Vagina (tissue), 2 donors: Measurements from ENCODE around the gene CCDC141. TPM values are rescaled to one million over a fixed set of nuclear protein-coding genes. Genes with fewer than 3 reads are reported as not detected.

ENCODE experiments used
- DNase-seq, 2 donors: peaks; one replicate each; pipeline ENCODE4 v3.0.0-alpha.2; 2017; ENCODE audit errors: extremely low spot score in 2 of 2
- H3K27ac ChIP-seq: fragments of 200-600 bp; sonication (generic); one replicate; pipeline ENCODE4 v1.5.1; 2019
- H3K27me3 ChIP-seq: fragments of 200-600 bp; sonication (generic); one replicate; pipeline ENCODE4 v1.5.1; 2019
- H3K36me3 ChIP-seq, 2 donors: fragments of 200-600 bp; sonication (generic); one replicate each; pipeline ENCODE4 v1.5.1; 2017 to 2019
- H3K4me1 ChIP-seq: fragments of 200-600 bp; sonication (generic); one replicate; pipeline ENCODE4 v1.5.1; 2019
- H3K4me3 ChIP-seq, 2 donors: fragments of 200-600 bp; sonication (generic); 1 replicate in 1 of 2; 2 replicates in 1 of 2; pipeline ENCODE4 v1.5.1; 2016 to 2019
- H3K9me3 ChIP-seq: fragments of 200-600 bp; sonication (generic); one replicate; pipeline ENCODE4 v1.5.1; 2019
- CTCF ChIP-seq, 3 experiments: fragments of 450-650 bp in 2 of 3; fragments of 200-600 bp in 1 of 3; sonication (generic) in 1 of 3; IDR thresholded peaks; one replicate each; pipeline ENCODE4 v1.5.1; 2017 to 2019; ENCODE audit warnings: antibody characterized with exemption in 3 of 3, mild to moderate bottlenecking in 2 of 3, moderate library complexity in 2 of 3
- POLR2A ChIP-seq, 2 donors: fragments of 450-650 bp; IDR thresholded peaks; one replicate each; pipeline ENCODE4 v1.6.1; 2017; ENCODE audit warnings: antibody characterized with exemption in 2 of 2, mild to moderate bottlenecking in 2 of 2, moderate library complexity in 2 of 2
- POLR2AphosphoS5 ChIP-seq, 2 donors: sonication (generic); formaldehyde crosslinking; IDR thresholded peaks; one replicate each; pipeline ENCODE4 v1.9.0; 2017; ENCODE audit warnings: antibody characterized with exemption in 2 of 2, mild to moderate bottlenecking in 2 of 2, low read depth in 1 of 2; ENCODE audit not compliant: insufficient read depth in 1 of 2
- intact Hi-C: fragments of 100-400 bp; cut with DNase I; formaldehyde crosslinking; loops from one replicate; pipeline ENCODE4 v1.15.1; 2023
- total RNA-seq: library from RNA; depleted of rRNA; stranded (reverse); fragments of >200 nt; gene quantifications from one replicate; pipeline ENCODE4 v1.2.3, GENCODE V29; 2016

Gene CCDC141
- total RNA-seq, 1 donor from 2014 or later: 2.0 TPM

- Histone ChIP-seq H3K9me3 (no peaks in the 10 kb centered on the region), H3K27me3 (no peaks in the 10 kb centered on the region), H3K4me3 (no peak overlapping the region), H3K36me3 (no peaks in the 10 kb centered on the region), H3K27ac (no peak overlapping the region), H3K4me1 (no peaks in the 10 kb centered on the region)
- intact Hi-C loops: no loop called here
- no peak for TF ChIP-seq POLR2AphosphoS5 (IDR thresholded peaks at IDR 0.05; ENCODE audit: insufficient read depth in 1 of 2, low read depth in 1 of 2)
- no peak for TF ChIP-seq CTCF (IDR thresholded peaks at IDR 0.05)
- TF ChIP-seq POLR2A (IDR thresholded peaks at IDR 0.05): no peak
- DNase-seq: no peak
Observed at GRCh38 chr2:178951266-178952006, 98.5 kb downstream of the CCDC141 start.

- intact Hi-C loops: no loop called here
- Histone ChIP-seq H3K4me1 (no peaks in the 10 kb centered on the region), H3K9me3 (no peaks in the 10 kb centered on the region), H3K27ac (no peak overlapping the region), H3K27me3 (no peaks in the 10 kb centered on the region), H3K36me3 (no peaks in the 10 kb centered on the region), H3K4me3 (no peak overlapping the region)
- DNase-seq: no peak
- TF ChIP-seq POLR2AphosphoS5 (IDR thresholded peaks at IDR 0.05; ENCODE audit: insufficient read depth in 1 of 2, low read depth in 1 of 2): no peak
- TF ChIP-seq CTCF (IDR thresholded peaks at IDR 0.05): no peak
- TF ChIP-seq POLR2A (IDR thresholded peaks at IDR 0.05): no peak
Observed at GRCh38 chr2:178949584-178949983, 100.4 kb downstream of the CCDC141 start.

GRCh38 chr2:178949151-178949550 is 100.8 kb downstream of the CCDC141 start:
- H3K36me3 ChIP-seq: no peaks in the 10 kb centered on the region
- no peaks in the 10 kb centered on the region for H3K4me1 ChIP-seq
- intact Hi-C loops: no loop called here
- H3K4me3 ChIP-seq: no peak overlapping the region
- TF ChIP-seq POLR2A (IDR thresholded peaks at IDR 0.05): no peak
- no peak for TF ChIP-seq POLR2AphosphoS5 (IDR thresholded peaks at IDR 0.05; ENCODE audit: insufficient read depth in 1 of 2, low read depth in 1 of 2)
- no peak for TF ChIP-seq CTCF (IDR thresholded peaks at IDR 0.05)
- no peaks in the 10 kb centered on the region for H3K27me3 ChIP-seq
- no peaks in the 10 kb centered on the region for H3K9me3 ChIP-seq
- no peak for DNase-seq
- no peak overlapping the region for H3K27ac ChIP-seq

GRCh38 chr2:178947006-178947405 is 102.9 kb downstream of the CCDC141 start:
- Histone ChIP-seq H3K27ac (no peak overlapping the region), H3K4me3 (no peak overlapping the region), H3K9me3 (no peaks in the 10 kb centered on the region), H3K36me3 (no peaks in the 10 kb centered on the region), H3K4me1 (no peaks in the 10 kb centered on the region), H3K27me3 (no peaks in the 10 kb centered on the region)
- intact Hi-C loops: no loop called here
- no peak for DNase-seq
- TF ChIP-seq POLR2A (IDR thresholded peaks at IDR 0.05) (no peak), POLR2AphosphoS5 (IDR thresholded peaks at IDR 0.05; ENCODE audit: insufficient read depth in 1 of 2, low read depth in 1 of 2) (no peak), CTCF (IDR thresholded peaks at IDR 0.05) (no peak)

- DNase-seq: no peak
- intact Hi-C loops: no loop called here
- TF ChIP-seq CTCF (IDR thresholded peaks at IDR 0.05) (no peak), POLR2AphosphoS5 (IDR thresholded peaks at IDR 0.05; ENCODE audit: insufficient read depth in 1 of 2, low read depth in 1 of 2) (no peak), POLR2A (IDR thresholded peaks at IDR 0.05) (no peak)
- no peaks in the 10 kb centered on the region for H3K9me3 ChIP-seq
- H3K36me3 ChIP-seq: no peaks in the 10 kb centered on the region
- H3K4me1 ChIP-seq: no peaks in the 10 kb centered on the region
- H3K4me3 ChIP-seq: no peak overlapping the region
- H3K27ac ChIP-seq: no peak overlapping the region
- H3K27me3 ChIP-seq: no peaks in the 10 kb centered on the region
Observed at GRCh38 chr2:178946494-178946893, 103.4 kb downstream of the CCDC141 start.
